ENCODE measurements around the gene GET4. TPM values are rescaled to one million over a fixed set of nuclear protein-coding genes. Genes with fewer than 3 reads are reported as not detected.
A peak's percentile ranks its signal among the peaks of the same experiment; 100 is the strongest.
"Not testable (repeated sequence)": the region's sequence is repeated elsewhere in the genome, so short reads cannot be mapped to it uniquely, and the experiment has no call there.

The GET4 gene
- total and polyA plus RNA-seq, 2 donors: 11.6 to 42.4 TPM

DNA sequence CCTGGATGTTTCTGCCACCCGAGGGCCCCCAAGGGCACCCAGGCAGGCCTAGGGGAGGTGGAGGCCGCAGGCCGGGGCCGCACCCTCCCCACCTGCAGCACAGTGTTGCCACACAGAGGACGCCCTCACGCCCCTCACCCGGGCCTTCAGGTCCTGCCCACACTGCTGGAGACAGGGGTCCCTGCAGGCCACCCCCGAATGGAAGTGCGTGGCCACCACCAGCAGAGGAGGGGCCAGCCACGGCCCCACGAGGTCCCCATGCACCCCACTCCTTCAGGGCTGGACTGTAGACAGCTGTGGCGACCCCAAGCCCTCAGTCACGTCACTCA lies 42.7 kb downstream of the GET4 start:
- WGBS: 90% methylated on average over 13 of the region's 13 CpGs

DNA sequence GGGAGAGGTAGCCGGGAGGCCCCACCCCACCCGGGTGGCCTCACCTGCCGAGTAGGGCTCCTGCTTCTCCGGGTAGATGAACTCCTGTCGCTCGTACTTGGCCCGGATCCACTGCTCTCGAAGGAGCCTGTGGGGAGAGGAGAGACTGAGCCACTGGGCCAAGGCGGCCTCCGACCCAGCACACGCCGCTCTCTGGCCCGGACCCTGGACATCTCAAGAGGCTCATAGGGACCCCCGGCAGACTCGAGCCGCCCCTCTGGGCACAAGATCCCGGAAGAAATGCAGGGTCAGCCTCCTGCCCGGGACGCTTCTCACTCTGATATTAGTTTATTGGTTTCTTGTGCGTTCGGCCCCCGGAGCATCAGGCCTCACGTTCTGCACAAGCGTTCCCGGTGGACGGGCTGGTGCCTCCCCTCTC lies 43.6 kb downstream of the GET4 start:
- H3K4me1 ChIP-seq (ENCODE audit: insufficient read depth): no peaks in the 10 kb centered on the region
- no peak for DNase-seq (ENCODE audit: extremely low spot score)
- H3K36me3 ChIP-seq (ENCODE audit: insufficient read depth): no peaks in the 10 kb centered on the region
- H3K27ac ChIP-seq (ENCODE audit: low read depth): no peak overlapping the region
- no peak overlapping the region for H3K4me3 ChIP-seq (ENCODE audit: low read depth, low read length)
- 87% methylated on average over 26 of the region's 26 CpGs for WGBS

More for the DNA sequence above, 42.7 kb downstream of the GET4 start:
- Histone ChIP-seq H3K27ac (ENCODE audit: low read depth) (no peak overlapping the region), H3K36me3 (ENCODE audit: insufficient read depth) (no peaks in the 10 kb centered on the region), H3K4me1 (ENCODE audit: insufficient read depth) (no peaks in the 10 kb centered on the region), H3K4me3 (ENCODE audit: low read depth, low read length) (no peak overlapping the region)
- DNase-seq (ENCODE audit: extremely low spot score): no peak

DNA sequence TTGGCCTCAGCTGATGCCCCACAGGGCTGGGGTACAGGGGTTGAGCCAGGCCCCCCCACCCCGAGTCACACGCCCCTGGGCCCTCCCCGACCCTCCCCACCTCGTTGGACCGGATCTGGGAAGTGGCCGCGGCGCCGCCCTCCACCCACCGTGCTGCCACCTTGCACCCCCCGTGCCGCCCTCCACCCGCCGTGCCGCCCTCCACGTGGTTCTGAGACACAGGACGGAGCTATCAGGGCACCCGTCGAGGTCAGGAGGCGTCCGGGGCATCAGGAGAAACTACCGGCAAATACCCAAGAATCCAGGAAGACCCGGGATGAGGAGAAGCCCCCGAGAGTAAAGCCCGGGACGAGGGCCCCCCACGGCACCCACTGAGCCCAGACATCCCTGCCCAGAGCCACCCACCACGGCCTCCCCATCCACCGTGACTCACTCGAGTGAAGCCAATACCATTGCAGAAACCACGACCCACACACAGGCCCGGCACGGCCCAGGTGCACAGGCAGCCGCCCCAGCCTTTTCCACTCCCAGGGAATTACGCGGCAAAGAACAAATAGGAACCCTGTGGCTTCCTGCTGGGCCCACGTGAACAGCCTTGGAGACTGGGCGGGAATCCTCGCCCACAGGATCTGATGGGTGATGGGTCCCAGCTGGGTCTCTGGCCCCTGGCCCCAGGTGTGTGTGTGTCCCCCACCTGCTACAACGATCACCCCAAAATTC lies 44.2 kb downstream of the GET4 start:
- Histone ChIP-seq H3K4me1 (ENCODE audit: insufficient read depth) (no peaks in the 10 kb centered on the region), H3K4me3 (ENCODE audit: low read depth, low read length) (no peak overlapping the region)
- 83% methylated on average over 40 of the region's 40 CpGs for WGBS

DNA sequence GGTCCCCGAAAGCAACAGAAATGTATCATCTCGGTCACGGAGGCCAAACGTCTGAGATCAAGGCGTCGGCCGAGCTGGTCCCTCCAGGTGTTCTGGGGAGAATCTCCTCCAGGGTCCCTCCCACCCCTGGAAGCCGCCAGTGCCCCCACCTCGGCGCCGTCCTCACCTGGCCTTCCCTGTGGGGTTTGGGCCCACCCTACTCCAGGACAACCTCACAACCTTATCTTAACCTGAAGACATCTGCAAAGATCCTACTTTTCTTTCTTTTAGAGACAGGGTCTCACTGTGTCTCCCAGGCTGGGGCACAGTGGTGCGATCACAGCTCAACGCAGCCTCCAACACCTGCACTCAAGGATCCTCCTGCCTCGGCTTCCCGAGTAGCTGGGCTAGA lies 44.7 kb downstream of the GET4 start:
- H3K36me3 ChIP-seq (ENCODE audit: insufficient read depth): no peaks in the 10 kb centered on the region
- no peak for DNase-seq (ENCODE audit: extremely low spot score)
- 95% methylated on average over 15 of the region's 15 CpGs for WGBS
- no peak overlapping the region for H3K4me3 ChIP-seq (ENCODE audit: low read depth, low read length)
- H3K27ac ChIP-seq (ENCODE audit: low read depth): no peak overlapping the region
- no peaks in the 10 kb centered on the region for H3K4me1 ChIP-seq (ENCODE audit: insufficient read depth)

More for the DNA sequence above, 44.2 kb downstream of the GET4 start:
- no peaks in the 10 kb centered on the region for H3K36me3 ChIP-seq (ENCODE audit: insufficient read depth)
- DNase-seq (ENCODE audit: extremely low spot score): no peak
- H3K27ac ChIP-seq (ENCODE audit: low read depth): no peak overlapping the region

GRCh38 chr7:921581-922333 lies 45.4 kb downstream of the GET4 start:
- H3K27ac ChIP-seq (ENCODE audit: low read depth): peak overlapping the region; percentile 31
- DNase-seq (ENCODE audit: extremely low spot score): no peak
- no peak overlapping the region for H3K4me3 ChIP-seq (ENCODE audit: low read depth, low read length)
- H3K4me1 ChIP-seq (ENCODE audit: insufficient read depth): no peaks in the 10 kb centered on the region
- H3K36me3 ChIP-seq (ENCODE audit: insufficient read depth): no peaks in the 10 kb centered on the region
- 76% methylated on average over 36 of the region's 36 CpGs for WGBS

GRCh38 chr7:922334-923107 lies 46.2 kb downstream of the GET4 start:
- 66% methylated on average over 29 of the region's 29 CpGs for WGBS
- H3K36me3 ChIP-seq (ENCODE audit: insufficient read depth): no peaks in the 10 kb centered on the region
- DNase-seq (ENCODE audit: extremely low spot score): no peak
- no peaks in the 10 kb centered on the region for H3K4me1 ChIP-seq (ENCODE audit: insufficient read depth)
- H3K4me3 ChIP-seq (ENCODE audit: low read depth, low read length): no peak overlapping the region
- H3K27ac ChIP-seq (ENCODE audit: low read depth): peak overlapping the region; percentile 31

GRCh38 chr7:923108-924041 lies 47.0 kb downstream of the GET4 start:
- DNase-seq (ENCODE audit: extremely low spot score): no peak
- Histone ChIP-seq H3K4me1 (ENCODE audit: insufficient read depth) (no peaks in the 10 kb centered on the region), H3K27ac (ENCODE audit: low read depth) (peak overlapping the region; percentile 11), H3K4me3 (ENCODE audit: low read depth, low read length) (no peak overlapping the region), H3K36me3 (ENCODE audit: insufficient read depth) (no peaks in the 10 kb centered on the region)
- WGBS: 60% methylated on average over 40 of the region's 40 CpGs

- H3K4me1 ChIP-seq (ENCODE audit: insufficient read depth); H3K4me3 ChIP-seq (ENCODE audit: low read depth, low read length); H3K27ac ChIP-seq (ENCODE audit: low read depth); H3K36me3 ChIP-seq (ENCODE audit: insufficient read depth); DNase-seq (ENCODE audit: extremely low spot score): not testable (repeated sequence)
- 75% methylated on average over 19 of the region's 25 CpGs for WGBS
These were observed 47.7 kb downstream of the GET4 start for GRCh38 chr7:924042-924441.

DNA sequence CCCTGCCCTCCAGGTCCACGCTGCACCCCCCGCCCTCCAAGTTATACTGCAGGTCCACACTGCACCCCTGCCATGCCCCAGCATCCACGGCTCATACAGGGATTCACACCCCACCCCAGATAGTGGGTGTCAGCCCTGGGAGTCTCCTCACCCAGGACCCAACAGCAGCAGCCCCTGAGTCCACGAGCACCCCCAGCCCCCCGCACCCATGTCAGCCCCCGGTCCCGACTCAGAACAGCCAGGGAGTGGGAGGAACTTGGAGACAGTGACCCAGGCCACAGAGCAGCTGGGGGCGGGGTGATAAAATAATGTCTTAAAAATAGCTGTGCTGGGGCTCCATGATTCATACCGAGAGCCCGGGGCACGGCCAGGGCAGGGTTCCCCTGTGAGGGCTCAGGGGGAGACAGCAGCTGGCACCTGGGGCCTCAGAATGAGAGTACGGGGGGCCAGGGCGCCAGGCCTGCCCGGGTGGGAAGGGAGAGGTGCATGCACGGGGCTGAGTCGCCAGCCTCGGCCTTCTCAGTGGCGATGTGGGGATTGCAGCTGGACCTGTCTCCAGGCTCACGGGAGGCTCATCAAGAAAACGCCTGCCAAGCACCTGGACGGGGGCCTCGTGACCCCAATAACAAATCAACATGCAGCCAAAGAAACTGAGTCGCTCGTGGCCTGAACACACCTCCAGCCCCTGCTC lies 48.3 kb downstream of the GET4 start:
- DNase-seq (ENCODE audit: extremely low spot score): no peak
- H3K4me1 ChIP-seq (ENCODE audit: insufficient read depth): no peaks in the 10 kb centered on the region
- no peak overlapping the region for H3K4me3 ChIP-seq (ENCODE audit: low read depth, low read length)
- H3K36me3 ChIP-seq (ENCODE audit: insufficient read depth): no peaks in the 10 kb centered on the region
- H3K27ac ChIP-seq (ENCODE audit: low read depth): no peak overlapping the region
- WGBS: 60% methylated on average over 24 of the region's 24 CpGs

DNA sequence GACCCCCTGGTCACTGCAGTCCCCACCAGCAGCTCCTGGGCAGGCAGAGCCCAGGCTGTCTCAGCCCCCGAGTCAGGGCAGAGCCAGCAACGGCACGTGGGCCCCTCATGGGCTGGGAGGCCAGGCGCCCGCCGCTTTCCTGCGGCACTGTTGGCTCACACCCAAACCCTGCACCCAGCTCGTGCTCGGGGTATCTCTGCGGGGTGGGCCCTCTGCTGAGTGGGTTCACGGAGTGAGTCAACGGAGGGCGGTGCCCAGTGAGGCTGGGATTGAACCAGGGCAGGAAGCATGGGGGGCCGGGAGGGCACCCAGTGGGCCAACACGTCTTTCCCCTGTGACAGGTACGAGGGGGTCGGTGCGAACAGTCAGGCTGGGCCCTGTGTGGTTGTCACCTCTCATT lies 49.2 kb downstream of the GET4 start:
- WGBS: 63% methylated on average over 18 of the region's 18 CpGs
- H3K27ac ChIP-seq (ENCODE audit: low read depth): peak overlapping the region; percentile 39
- H3K4me1 ChIP-seq (ENCODE audit: insufficient read depth): no peaks in the 10 kb centered on the region
- no peak for DNase-seq (ENCODE audit: extremely low spot score)
- no peak overlapping the region for H3K4me3 ChIP-seq (ENCODE audit: low read depth, low read length)
- no peaks in the 10 kb centered on the region for H3K36me3 ChIP-seq (ENCODE audit: insufficient read depth)

- DNase-seq (ENCODE audit: extremely low spot score): no peak
- no peaks in the 10 kb centered on the region for H3K4me1 ChIP-seq (ENCODE audit: insufficient read depth)
- H3K36me3 ChIP-seq (ENCODE audit: insufficient read depth): no peaks in the 10 kb centered on the region
- 82% methylated on average over 47 of the region's 47 CpGs for WGBS
- no peak overlapping the region for H3K4me3 ChIP-seq (ENCODE audit: low read depth, low read length)
- H3K27ac ChIP-seq (ENCODE audit: low read depth): no peak overlapping the region
These were observed 50.0 kb downstream of the GET4 start for GRCh38 chr7:926061-927030.
